ENCODE measurements around the gene BHLHA9. TPM values are rescaled to one million over a fixed set of nuclear protein-coding genes. Genes with fewer than 3 reads are reported as not detected.

BHLHA9 gene
- total and polyA plus RNA-seq, 2 of the 8 experiments (the other 6 are each of a cell fraction or from before 2014, with no cell fraction given) = 0.29 to 0.34 TPM

DNA sequence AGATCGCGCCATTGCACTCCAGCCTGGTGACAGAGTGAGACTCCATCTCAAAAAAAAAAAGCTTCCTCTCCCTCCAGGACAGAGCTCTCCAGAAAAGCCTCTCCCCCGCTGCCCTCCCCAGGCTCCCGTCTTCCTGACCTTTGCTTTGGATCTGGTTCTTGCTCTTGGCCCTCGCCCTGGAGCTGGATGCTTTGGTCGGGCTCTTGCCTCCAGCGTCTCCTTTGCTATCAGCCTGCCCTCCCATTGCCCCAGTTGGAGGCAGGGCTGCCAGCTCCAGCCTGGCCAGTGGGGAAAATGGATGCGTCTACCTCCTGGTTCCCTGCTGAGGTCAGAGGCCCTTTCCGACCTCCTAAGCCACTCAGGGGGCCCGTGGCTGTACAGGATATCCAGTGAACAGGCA, 45.2 kb downstream of the BHLHA9 start (continued):
- TF ChIP-seq, protein P1, sequence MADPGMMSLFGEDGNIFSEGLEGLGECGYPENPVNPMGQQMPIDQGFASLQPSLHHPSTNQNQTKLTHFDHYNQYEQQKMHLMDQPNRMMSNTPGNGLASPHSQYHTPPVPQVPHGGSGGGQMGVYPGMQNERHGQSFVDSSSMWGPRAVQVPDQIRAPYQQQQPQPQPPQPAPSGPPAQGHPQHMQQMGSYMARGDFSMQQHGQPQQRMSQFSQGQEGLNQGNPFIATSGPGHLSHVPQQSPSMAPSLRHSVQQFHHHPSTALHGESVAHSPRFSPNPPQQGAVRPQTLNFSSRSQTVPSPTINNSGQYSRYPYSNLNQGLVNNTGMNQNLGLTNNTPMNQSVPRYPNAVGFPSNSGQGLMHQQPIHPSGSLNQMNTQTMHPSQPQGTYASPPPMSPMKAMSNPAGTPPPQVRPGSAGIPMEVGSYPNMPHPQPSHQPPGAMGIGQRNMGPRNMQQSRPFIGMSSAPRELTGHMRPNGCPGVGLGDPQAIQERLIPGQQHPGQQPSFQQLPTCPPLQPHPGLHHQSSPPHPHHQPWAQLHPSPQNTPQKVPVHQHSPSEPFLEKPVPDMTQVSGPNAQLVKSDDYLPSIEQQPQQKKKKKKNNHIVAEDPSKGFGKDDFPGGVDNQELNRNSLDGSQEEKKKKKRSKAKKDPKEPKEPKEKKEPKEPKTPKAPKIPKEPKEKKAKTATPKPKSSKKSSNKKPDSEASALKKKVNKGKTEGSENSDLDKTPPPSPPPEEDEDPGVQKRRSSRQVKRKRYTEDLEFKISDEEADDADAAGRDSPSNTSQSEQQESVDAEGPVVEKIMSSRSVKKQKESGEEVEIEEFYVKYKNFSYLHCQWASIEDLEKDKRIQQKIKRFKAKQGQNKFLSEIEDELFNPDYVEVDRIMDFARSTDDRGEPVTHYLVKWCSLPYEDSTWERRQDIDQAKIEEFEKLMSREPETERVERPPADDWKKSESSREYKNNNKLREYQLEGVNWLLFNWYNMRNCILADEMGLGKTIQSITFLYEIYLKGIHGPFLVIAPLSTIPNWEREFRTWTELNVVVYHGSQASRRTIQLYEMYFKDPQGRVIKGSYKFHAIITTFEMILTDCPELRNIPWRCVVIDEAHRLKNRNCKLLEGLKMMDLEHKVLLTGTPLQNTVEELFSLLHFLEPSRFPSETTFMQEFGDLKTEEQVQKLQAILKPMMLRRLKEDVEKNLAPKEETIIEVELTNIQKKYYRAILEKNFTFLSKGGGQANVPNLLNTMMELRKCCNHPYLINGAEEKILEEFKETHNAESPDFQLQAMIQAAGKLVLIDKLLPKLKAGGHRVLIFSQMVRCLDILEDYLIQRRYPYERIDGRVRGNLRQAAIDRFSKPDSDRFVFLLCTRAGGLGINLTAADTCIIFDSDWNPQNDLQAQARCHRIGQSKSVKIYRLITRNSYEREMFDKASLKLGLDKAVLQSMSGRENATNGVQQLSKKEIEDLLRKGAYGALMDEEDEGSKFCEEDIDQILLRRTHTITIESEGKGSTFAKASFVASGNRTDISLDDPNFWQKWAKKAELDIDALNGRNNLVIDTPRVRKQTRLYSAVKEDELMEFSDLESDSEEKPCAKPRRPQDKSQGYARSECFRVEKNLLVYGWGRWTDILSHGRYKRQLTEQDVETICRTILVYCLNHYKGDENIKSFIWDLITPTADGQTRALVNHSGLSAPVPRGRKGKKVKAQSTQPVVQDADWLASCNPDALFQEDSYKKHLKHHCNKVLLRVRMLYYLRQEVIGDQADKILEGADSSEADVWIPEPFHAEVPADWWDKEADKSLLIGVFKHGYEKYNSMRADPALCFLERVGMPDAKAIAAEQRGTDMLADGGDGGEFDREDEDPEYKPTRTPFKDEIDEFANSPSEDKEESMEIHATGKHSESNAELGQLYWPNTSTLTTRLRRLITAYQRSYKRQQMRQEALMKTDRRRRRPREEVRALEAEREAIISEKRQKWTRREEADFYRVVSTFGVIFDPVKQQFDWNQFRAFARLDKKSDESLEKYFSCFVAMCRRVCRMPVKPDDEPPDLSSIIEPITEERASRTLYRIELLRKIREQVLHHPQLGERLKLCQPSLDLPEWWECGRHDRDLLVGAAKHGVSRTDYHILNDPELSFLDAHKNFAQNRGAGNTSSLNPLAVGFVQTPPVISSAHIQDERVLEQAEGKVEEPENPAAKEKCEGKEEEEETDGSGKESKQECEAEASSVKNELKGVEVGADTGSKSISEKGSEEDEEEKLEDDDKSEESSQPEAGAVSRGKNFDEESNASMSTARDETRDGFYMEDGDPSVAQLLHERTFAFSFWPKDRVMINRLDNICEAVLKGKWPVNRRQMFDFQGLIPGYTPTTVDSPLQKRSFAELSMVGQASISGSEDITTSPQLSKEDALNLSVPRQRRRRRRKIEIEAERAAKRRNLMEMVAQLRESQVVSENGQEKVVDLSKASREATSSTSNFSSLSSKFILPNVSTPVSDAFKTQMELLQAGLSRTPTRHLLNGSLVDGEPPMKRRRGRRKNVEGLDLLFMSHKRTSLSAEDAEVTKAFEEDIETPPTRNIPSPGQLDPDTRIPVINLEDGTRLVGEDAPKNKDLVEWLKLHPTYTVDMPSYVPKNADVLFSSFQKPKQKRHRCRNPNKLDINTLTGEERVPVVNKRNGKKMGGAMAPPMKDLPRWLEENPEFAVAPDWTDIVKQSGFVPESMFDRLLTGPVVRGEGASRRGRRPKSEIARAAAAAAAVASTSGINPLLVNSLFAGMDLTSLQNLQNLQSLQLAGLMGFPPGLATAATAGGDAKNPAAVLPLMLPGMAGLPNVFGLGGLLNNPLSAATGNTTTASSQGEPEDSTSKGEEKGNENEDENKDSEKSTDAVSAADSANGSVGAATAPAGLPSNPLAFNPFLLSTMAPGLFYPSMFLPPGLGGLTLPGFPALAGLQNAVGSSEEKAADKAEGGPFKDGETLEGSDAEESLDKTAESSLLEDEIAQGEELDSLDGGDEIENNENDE (IDR thresholded peaks at IDR 0.05; ENCODE audit: insufficient replicate concordance, low read length) = no peak
- TF ChIP-seq EZH2 (IDR thresholded peaks at IDR 0.05; ENCODE audit: low read depth, low read length, severe bottlenecking) (no peak), SP2 (IDR thresholded peaks at IDR 0.05; ENCODE audit: low read length) (no peak), KDM4A (IDR thresholded peaks at IDR 0.05; ENCODE audit: low read depth, low read length, severe bottlenecking) (no peak), TCF12 (IDR thresholded peaks at IDR 0.05; ENCODE audit: low read depth, low read length) (no peak), SIN3A (conservative IDR thresholded peaks at IDR 0.05 in 1 of 2, IDR thresholded peaks at IDR 0.05 in 1 of 2; ENCODE audit: low read depth in 1 of 2, low read length in 2 of 2) (no peak), SP4 (IDR thresholded peaks at IDR 0.05; ENCODE audit: low read length) (no peak)
